ENCODE measurements around the gene RCAN2. TPM values are rescaled to one million over a fixed set of nuclear protein-coding genes. Genes with fewer than 3 reads are reported as not detected.

RCAN2 gene
- total RNA-seq, 1 experiment from 2014 or later, result 0.05 TPM

- intact Hi-C loops (cut with micrococcal nuclease; ENCODE audit: unreplicated experiment), result no loop called here
Observed at GRCh38 chr6:46452312-46452917, 38.8 kb downstream of the RCAN2 start.

GRCh38 chr6:46451343-46451742, 39.9 kb downstream of the RCAN2 start:
- Histone ChIP-seq H3K4me1 (ENCODE audit: control insufficient read depth, insufficient read depth, low read length) (no peaks in the 10 kb centered on the region), H3K4me3 (ENCODE audit: low read depth in 2 of 2, low read length in 2 of 2) (no peak overlapping the region), H3K36me3 (ENCODE audit: control insufficient read depth, insufficient read depth, low read length) (no peaks in the 10 kb centered on the region), H3K27ac (ENCODE audit: low read length) (no peak overlapping the region), H3K27me3 (ENCODE audit: control insufficient read depth, insufficient read depth, low read length) (no peaks in the 10 kb centered on the region), H3K9me3 (ENCODE audit: control insufficient read depth, insufficient read depth, low read depth, low read length) (no peaks in the 10 kb centered on the region)
- intact Hi-C loops (cut with micrococcal nuclease; ENCODE audit: unreplicated experiment) (no loop called here), in situ Hi-C loops (cut with HindIII; ENCODE audit: low pct_unique_long_range_greater_than_20kb, low sequenced_read_pairs) (no loop called here)
- TF ChIP-seq REST (IDR thresholded peaks at IDR 0.05; ENCODE audit: insufficient read depth in 1 of 2, low read depth in 2 of 2, low read length in 1 of 2), result no peak
- TF ChIP-seq SIN3A (IDR thresholded peaks at IDR 0.05; ENCODE audit: borderline replicate concordance, insufficient read depth, low read depth, low read length), result no peak
- no peak for TF ChIP-seq TCF7L2 (IDR thresholded peaks at IDR 0.05; ENCODE audit: low read depth, low read length)
- TF ChIP-seq CTCF (IDR thresholded peaks at IDR 0.05), result no peak
- TF ChIP-seq POLR2AphosphoS5 (IDR thresholded peaks at IDR 0.05; ENCODE audit: low read depth, low read length), result no peak
- DNase-seq (ENCODE audit: low read depth, low spot score) (no peak), ATAC-seq (no peak)
- POLR2A ChIA-PET, result no interaction called here
- no TSS peak for BruUV-seq (replicated peaks)
- CTCF ChIA-PET, result interaction anchor here (0.6 kb wide), 1 partner anchor 41 kb away, joined by 3 read pairs; no protein-coding TSS in a partner anchor

More at GRCh38 chr6:46452312-46452917, 38.8 kb downstream of the RCAN2 start:
- no peaks in the 10 kb centered on the region for H3K27me3 ChIP-seq (ENCODE audit: control insufficient read depth, insufficient read depth, low read length)
- CTCF ChIA-PET, result no interaction called here
- DNase-seq (ENCODE audit: low read depth, low spot score) (no peak), ATAC-seq (no peak)
- H3K36me3 ChIP-seq (ENCODE audit: control insufficient read depth, insufficient read depth, low read length), result no peaks in the 10 kb centered on the region
- no peak for TF ChIP-seq CTCF (IDR thresholded peaks at IDR 0.05)
- no peak for TF ChIP-seq REST (IDR thresholded peaks at IDR 0.05; ENCODE audit: insufficient read depth in 1 of 2, low read depth in 2 of 2, low read length in 1 of 2)
- no peak for TF ChIP-seq POLR2AphosphoS5 (IDR thresholded peaks at IDR 0.05; ENCODE audit: low read depth, low read length)
- H3K4me3 ChIP-seq (ENCODE audit: low read depth in 2 of 2, low read length in 2 of 2), result no peak overlapping the region
- no peaks in the 10 kb centered on the region for H3K9me3 ChIP-seq (ENCODE audit: control insufficient read depth, insufficient read depth, low read depth, low read length)
- no peak overlapping the region for H3K27ac ChIP-seq (ENCODE audit: low read length)
- no peaks in the 10 kb centered on the region for H3K4me1 ChIP-seq (ENCODE audit: control insufficient read depth, insufficient read depth, low read length)
- BruUV-seq (replicated peaks), result no TSS peak
- POLR2A ChIA-PET, result no interaction called here
- in situ Hi-C loops (cut with HindIII; ENCODE audit: low pct_unique_long_range_greater_than_20kb, low sequenced_read_pairs), result no loop called here
